Esophagus muscularis mucosa (tissue), 4 donors: ENCODE measurements around the gene SPSB4. TPM values are rescaled to one million over a fixed set of nuclear protein-coding genes. Genes with fewer than 3 reads are reported as not detected.
"Not testable (repeated sequence)": the region's sequence is repeated elsewhere in the genome, so short reads cannot be mapped to it uniquely, and the experiment has no call there.

Experiments
- DNase-seq: peaks from one replicate; pipeline ENCODE4 v3.0.0-alpha.2; 2017; ENCODE audit errors: extremely low spot score
- H3K27ac ChIP-seq, 4 donors: fragments of 200-600 bp; sonication (generic); replicated peaks in 1 of 4; 1 replicate in 3 of 4; 2 replicates in 1 of 4; pipeline ENCODE4 v1.5.1; 2016 to 2019; ENCODE audit warnings: mild to moderate bottlenecking in 1 of 4
- H3K27me3 ChIP-seq, 4 donors: fragments of 200-600 bp; sonication (generic); one replicate each; pipeline versions ENCODE4 v1.5.1 to v1.6.0; 2016 to 2019
- H3K36me3 ChIP-seq, 4 donors: fragments of 200-600 bp; sonication (generic); one replicate each; pipeline ENCODE4 v1.5.1; 2016 to 2019
- H3K4me1 ChIP-seq, 4 donors: fragments of 200-600 bp; sonication (generic); one replicate each; pipeline ENCODE4 v1.5.1; 2016 to 2019
- H3K4me3 ChIP-seq, 4 donors: fragments of 200-600 bp; sonication (generic); 1 replicate in 2 of 4; 2 replicates in 2 of 4; pipeline ENCODE4 v1.5.1; 2016 to 2019; ENCODE audit warnings: mild to moderate bottlenecking in 4 of 4, moderate library complexity in 1 of 4
- H3K9me3 ChIP-seq, 4 donors: fragments of 200-600 bp; sonication (generic); 1 replicate in 3 of 4; 2 replicates in 1 of 4; pipeline ENCODE4 v1.5.1; 2016 to 2019
- CTCF ChIP-seq, 3 experiments: fragments of 200-600 bp in 2 of 3; fragments of 450-650 bp in 1 of 3; sonication (generic) in 2 of 3; IDR thresholded peaks; one replicate each; pipeline ENCODE4 v1.5.1; 2017 to 2019; ENCODE audit warnings: antibody characterized with exemption in 3 of 3, mild to moderate bottlenecking in 2 of 3, moderate library complexity in 1 of 3
- EP300 ChIP-seq: sonication (generic); formaldehyde crosslinking; IDR thresholded peaks from one replicate; pipeline ENCODE4 v1.6.1; 2017; ENCODE audit warnings: antibody characterized with exemption
- POLR2A ChIP-seq: fragments of 450-650 bp; IDR thresholded peaks from one replicate; pipeline ENCODE4 v1.6.1; 2017; ENCODE audit warnings: antibody characterized with exemption, moderate library complexity, mild to moderate bottlenecking, low read depth
- POLR2AphosphoS5 ChIP-seq, 2 donors: sonication (generic); formaldehyde crosslinking; IDR thresholded peaks; one replicate each; pipeline ENCODE4 v1.6.1; 2017; ENCODE audit warnings: antibody characterized with exemption in 2 of 2
- WGBS: methylation state at CpG from one replicate; pipeline ENCODE4 v1.1.5; 2018; 5-methylcytosine and 5-hydroxymethylcytosine counted together
- intact Hi-C: fragments of 100-400 bp; cut with DNase I; formaldehyde crosslinking; loops from one replicate; pipeline ENCODE4 v1.15.1; 2023
- total RNA-seq, 4 donors: library from RNA; depleted of rRNA; stranded (reverse); fragments of >200 nt; gene quantifications; one replicate each; pipeline versions ENCODE4 v1.1.0 to v1.2.1, GENCODE V29; 2016

SPSB4 gene
- total RNA-seq, 4 donors from 2014 or later = 0.50 to 5.4 (median 1.8) TPM

GRCh38 chr3:141110322-141110721, 59.2 kb downstream of the SPSB4 start:
- Histone ChIP-seq H3K27ac (no peak overlapping the region), H3K27me3 (no peaks in the 10 kb centered on the region), H3K4me1 (peaks cover 0 to 4% (median under 1%) of the 10 kb centered on the region in 4 donors), H3K9me3 (no peaks in the 10 kb centered on the region), H3K36me3 (no peaks in the 10 kb centered on the region), H3K4me3 (no peak overlapping the region)
- no peak for DNase-seq
- intact Hi-C loops = no loop called here
- TF ChIP-seq CTCF (IDR thresholded peaks at IDR 0.05) (no peak), POLR2A (no peak), EP300 (no peak), POLR2AphosphoS5 (IDR thresholded peaks at IDR 0.05) (no peak)

DNA sequence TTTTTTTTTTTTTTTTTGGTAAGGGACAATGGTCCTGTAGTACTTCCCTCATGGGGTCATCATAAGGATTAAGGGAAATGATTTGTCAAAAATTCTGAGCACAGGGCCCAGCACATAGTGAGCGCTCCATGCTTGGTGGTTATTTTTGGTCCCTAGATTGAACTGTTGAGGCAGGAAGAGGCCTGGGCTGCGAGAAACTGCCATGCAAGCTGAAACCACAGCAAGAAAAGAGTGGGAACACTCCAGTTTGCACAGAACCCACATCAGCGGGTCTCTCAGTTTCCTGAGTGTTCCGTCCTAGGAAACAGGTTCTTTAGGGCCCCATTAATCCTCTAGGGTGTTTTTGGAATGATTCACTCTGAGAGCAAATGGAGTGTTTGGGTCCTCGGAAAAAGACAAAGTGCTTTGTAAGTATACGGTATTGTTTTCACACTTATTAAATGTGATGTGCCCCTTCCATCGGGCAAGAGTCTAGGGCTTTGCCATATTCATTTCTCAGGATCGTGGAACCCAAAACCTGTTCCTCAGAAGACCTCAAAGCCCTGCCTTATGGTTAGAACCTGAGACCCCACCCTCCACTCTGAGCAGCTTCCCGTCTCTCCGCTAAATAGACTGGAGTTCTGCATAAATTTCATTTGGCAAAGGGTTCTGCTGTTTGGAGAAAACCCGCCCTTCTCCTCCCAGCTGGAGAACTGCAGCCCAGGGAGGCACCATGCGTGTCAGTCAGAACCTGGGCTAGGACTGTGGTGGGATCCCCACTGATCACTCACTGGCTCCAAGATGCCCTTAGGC, 60.4 kb downstream of the SPSB4 start:
- 93% methylated on average over 8 of the region's 12 CpGs for WGBS
- TF ChIP-seq EP300 (no peak), CTCF (IDR thresholded peaks at IDR 0.05) (no peak), POLR2A (no peak), POLR2AphosphoS5 (IDR thresholded peaks at IDR 0.05) (no peak)
- Histone ChIP-seq H3K36me3 (no peaks in the 10 kb centered on the region), H3K27me3 (no peaks in the 10 kb centered on the region), H3K4me1 (peaks cover 0 to 10% (median 4%) of the 10 kb centered on the region in 4 donors), H3K27ac (no peak overlapping the region), H3K4me3 (no peak overlapping the region), H3K9me3 (no peaks in the 10 kb centered on the region)
- intact Hi-C loops = no loop called here
- no peak for DNase-seq

GRCh38 chr3:141112686-141113297, 61.6 kb downstream of the SPSB4 start:
- no peak for DNase-seq
- TF ChIP-seq CTCF (IDR thresholded peaks at IDR 0.05) (no peak), EP300 (no peak), POLR2A (no peak), POLR2AphosphoS5 (IDR thresholded peaks at IDR 0.05) (no peak)
- no peak overlapping the region for H3K27ac ChIP-seq
- no peaks in the 10 kb centered on the region for H3K9me3 ChIP-seq
- H3K4me1 ChIP-seq = peaks cover 0 to 10% (median 4%) of the 10 kb centered on the region in 4 donors
- intact Hi-C loops = no loop called here
- 88% methylated on average over 3 of the region's 3 CpGs for WGBS
- H3K27me3 ChIP-seq = no peaks in the 10 kb centered on the region
- no peak overlapping the region for H3K4me3 ChIP-seq
- no peaks in the 10 kb centered on the region for H3K36me3 ChIP-seq

DNA sequence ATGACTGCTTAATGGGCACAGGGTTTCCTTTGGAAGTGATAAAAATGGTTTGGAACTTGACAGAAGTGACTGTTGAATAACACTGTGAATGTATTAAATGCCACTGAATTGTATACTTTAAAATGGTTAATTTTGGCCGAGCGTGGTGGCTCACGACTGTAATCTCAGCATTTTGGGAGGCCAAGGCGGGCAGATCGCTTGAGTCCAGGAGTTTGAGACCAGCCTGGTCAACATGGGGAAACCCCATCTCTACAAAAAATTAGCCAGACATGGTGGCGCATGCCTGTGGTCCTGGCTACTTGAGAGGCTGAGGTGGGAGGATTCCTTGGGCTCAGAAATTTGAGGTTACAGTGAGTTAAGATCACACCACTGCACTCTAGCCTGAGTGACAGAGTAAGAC, 62.5 kb downstream of the SPSB4 start:
- H3K27me3 ChIP-seq, H3K9me3 ChIP-seq, DNase-seq, H3K36me3 ChIP-seq, intact Hi-C loops, H3K4me3 ChIP-seq, H3K4me1 ChIP-seq, H3K27ac ChIP-seq: not testable (repeated sequence)
- 89% methylated on average over 6 of the region's 6 CpGs for WGBS

- intact Hi-C loops = no loop called here
- H3K9me3 ChIP-seq = no peaks in the 10 kb centered on the region
- H3K4me1 ChIP-seq = peaks cover 0 to 10% (median 3%) of the 10 kb centered on the region in 4 donors
- H3K36me3 ChIP-seq = no peaks in the 10 kb centered on the region
- peak overlapping the region in 1 of 4 donors; percentile 23 for H3K27ac ChIP-seq
- no peak for DNase-seq
- 92% methylated on average over 10 of the region's 10 CpGs for WGBS
- H3K27me3 ChIP-seq = no peaks in the 10 kb centered on the region
- TF ChIP-seq POLR2A (no peak), POLR2AphosphoS5 (IDR thresholded peaks at IDR 0.05) (no peak), EP300 (no peak)
- H3K4me3 ChIP-seq = no peak overlapping the region
Measured at GRCh38 chr3:141114179-141114745, 63.1 kb downstream of the SPSB4 start.
